ENCODE measurements around the gene USP47. TPM values are rescaled to one million over a fixed set of nuclear protein-coding genes. Genes with fewer than 3 reads are reported as not detected.

USP47 gene
- total RNA-seq, 1 donor from 2014 or later, result 54.0 TPM

DNA sequence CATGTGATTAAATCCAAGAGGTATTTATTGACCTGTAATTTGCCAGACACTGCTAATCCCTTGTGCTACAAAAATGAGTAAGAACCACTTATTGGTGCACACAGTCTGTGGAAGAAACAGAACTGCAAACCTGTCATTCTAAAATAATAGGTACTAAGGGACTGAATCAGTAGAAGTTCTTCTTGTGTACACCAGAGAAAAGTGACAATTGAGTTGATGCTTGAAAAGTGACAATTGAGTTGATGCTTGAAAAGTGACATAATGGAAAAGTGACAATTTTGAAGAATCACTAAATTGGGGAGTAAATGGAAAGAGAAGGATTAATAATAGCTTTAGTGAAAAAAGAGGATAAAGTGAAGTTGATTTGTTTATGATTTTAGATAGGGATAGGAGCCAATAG lies 110.3 kb downstream of the USP47 start:
- TF ChIP-seq, protein P1, sequence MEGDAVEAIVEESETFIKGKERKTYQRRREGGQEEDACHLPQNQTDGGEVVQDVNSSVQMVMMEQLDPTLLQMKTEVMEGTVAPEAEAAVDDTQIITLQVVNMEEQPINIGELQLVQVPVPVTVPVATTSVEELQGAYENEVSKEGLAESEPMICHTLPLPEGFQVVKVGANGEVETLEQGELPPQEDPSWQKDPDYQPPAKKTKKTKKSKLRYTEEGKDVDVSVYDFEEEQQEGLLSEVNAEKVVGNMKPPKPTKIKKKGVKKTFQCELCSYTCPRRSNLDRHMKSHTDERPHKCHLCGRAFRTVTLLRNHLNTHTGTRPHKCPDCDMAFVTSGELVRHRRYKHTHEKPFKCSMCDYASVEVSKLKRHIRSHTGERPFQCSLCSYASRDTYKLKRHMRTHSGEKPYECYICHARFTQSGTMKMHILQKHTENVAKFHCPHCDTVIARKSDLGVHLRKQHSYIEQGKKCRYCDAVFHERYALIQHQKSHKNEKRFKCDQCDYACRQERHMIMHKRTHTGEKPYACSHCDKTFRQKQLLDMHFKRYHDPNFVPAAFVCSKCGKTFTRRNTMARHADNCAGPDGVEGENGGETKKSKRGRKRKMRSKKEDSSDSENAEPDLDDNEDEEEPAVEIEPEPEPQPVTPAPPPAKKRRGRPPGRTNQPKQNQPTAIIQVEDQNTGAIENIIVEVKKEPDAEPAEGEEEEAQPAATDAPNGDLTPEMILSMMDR (IDR thresholded peaks at IDR 0.05; ENCODE audit: insufficient read depth, low read length, severe bottlenecking), result no peak
- H3K4me3 ChIP-seq (ENCODE audit: low read depth, low read length), result no peak overlapping the region
- H3K27me3 ChIP-seq (ENCODE audit: control insufficient read depth, insufficient read depth, low read length), result no peaks in the 10 kb centered on the region
- H3K36me3 ChIP-seq (ENCODE audit: control insufficient read depth, insufficient read depth, low read length), result peaks cover 5% of the 10 kb centered on the region
- FAIRE-seq (no peak), DNase-seq (ENCODE audit: low read depth) (no peak)

DNA sequence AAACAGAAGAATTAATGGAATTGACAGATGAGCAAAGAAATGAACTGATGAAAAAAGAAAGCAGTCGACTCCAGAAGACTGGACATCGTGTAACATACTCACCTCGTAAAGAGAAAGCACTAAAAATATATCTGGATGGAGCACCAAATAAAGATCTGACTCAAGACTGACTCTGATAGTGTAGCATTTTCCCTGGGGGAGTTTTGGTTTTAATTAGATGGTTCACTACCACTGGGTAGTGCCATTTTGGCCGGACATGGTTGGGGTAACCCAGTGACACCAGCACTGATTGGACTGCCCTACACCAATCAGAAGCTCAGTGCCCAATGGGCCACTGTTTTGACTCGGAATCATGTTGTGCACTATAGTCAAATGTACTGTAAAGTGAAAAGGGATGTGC lies 114.2 kb downstream of the USP47 start:
- Histone ChIP-seq H3K4me3 (ENCODE audit: low read depth, low read length) (no peak overlapping the region), H3K36me3 (ENCODE audit: control insufficient read depth, insufficient read depth, low read length) (peaks cover 3% of the 10 kb centered on the region), H3K27me3 (ENCODE audit: control insufficient read depth, insufficient read depth, low read length) (no peaks in the 10 kb centered on the region)
- TF ChIP-seq, protein P1 (IDR thresholded peaks at IDR 0.05; ENCODE audit: insufficient read depth, low read length, severe bottlenecking), result no peak
- no peak for DNase-seq (ENCODE audit: low read depth)
- no peak for FAIRE-seq

DNA sequence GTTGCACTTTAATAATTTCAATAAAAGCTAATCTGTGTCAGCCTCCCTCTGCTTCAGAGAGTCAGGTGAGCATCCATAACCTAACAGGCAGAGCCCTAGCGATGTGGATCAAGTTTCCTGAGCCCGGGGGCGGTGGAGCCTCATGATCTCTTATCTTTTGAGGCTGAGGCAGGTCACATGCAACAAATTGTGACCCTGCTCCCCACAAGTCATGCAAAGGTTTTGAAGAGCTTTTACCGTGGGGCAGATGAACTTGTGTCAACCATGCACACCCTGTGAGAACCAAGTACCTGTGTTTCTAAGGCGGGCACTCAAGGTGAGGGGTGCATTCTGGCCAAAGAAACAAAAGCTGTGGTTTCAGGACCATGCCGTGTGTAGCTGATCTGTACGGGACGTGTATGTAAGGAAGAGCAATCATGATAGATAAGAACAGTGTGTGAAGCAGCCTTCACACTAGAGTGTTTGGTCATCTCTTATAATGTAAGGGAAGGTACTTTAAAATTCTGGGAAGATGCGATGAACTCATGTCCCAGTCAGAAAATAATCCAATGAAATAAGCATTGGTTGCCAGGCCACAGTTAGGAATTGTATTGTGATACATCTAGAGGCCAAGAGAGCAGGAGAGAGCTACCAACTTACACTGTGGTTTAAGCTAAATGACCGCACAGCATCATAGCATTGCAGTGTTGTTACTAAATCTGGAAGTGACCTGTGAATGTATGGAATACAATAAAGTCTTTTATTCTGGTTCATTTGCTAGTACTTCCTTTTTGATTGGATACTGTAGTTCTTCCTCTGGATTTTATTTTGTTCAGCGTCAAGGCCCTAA lies 116.8 kb downstream of the USP47 start:
- TF ChIP-seq, protein P1 (IDR thresholded peaks at IDR 0.05; ENCODE audit: insufficient read depth, low read length, severe bottlenecking), result no peak
- Histone ChIP-seq H3K36me3 (ENCODE audit: control insufficient read depth, insufficient read depth, low read length) (no peaks in the 10 kb centered on the region), H3K27me3 (ENCODE audit: control insufficient read depth, insufficient read depth, low read length) (no peaks in the 10 kb centered on the region), H3K4me3 (ENCODE audit: low read depth, low read length) (no peak overlapping the region)
- DNase-seq (ENCODE audit: low read depth) (no peak), FAIRE-seq (no peak)

DNA sequence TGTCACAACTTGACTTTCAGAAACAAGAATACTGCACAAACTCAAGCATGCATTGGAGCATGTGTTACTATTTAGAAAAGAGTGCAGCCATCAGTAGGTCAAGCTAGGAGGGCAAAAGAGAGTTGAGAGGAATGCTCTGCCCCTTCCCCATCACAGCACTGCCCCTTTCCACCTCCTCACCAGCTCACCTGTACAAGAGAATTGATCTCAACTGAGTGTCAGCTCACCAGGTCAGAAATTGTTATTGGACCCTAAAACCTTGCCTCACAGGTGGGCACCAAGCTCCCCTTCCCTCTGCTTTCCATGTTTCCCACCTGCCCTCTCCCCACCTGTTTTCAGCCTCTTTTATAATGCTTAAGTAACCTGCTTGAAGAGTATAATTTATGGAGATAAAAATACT lies 117.8 kb downstream of the USP47 start:
- TF ChIP-seq, protein P1 (IDR thresholded peaks at IDR 0.05; ENCODE audit: insufficient read depth, low read length, severe bottlenecking), result no peak
- DNase-seq (ENCODE audit: low read depth) (no peak), FAIRE-seq (no peak)
- H3K4me3 ChIP-seq (ENCODE audit: low read depth, low read length), result no peak overlapping the region
- H3K27me3 ChIP-seq (ENCODE audit: control insufficient read depth, insufficient read depth, low read length), result no peaks in the 10 kb centered on the region
- no peaks in the 10 kb centered on the region for H3K36me3 ChIP-seq (ENCODE audit: control insufficient read depth, insufficient read depth, low read length)

DNA sequence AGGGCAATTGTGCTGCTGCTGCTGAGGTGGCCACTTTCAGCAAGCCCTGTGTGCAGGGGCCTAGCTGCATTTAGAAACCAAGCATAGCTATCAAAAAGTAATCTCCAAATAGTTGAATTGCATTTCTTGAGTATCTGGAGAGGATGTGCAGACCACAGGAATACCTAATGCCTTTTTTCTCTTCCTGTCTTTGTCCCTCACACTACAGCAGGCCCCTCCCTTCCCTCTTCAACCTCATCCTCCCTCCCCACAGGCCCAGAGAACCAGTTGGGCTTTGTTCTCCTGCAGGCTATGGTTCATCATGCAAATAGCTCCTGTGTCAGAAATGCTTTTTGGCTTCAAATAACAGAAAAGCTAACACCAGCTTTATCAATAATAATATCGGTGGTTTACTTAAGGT lies 118.9 kb downstream of the USP47 start:
- no peak for FAIRE-seq
- Histone ChIP-seq H3K36me3 (ENCODE audit: control insufficient read depth, insufficient read depth, low read length) (no peaks in the 10 kb centered on the region), H3K4me3 (ENCODE audit: low read depth, low read length) (no peak overlapping the region), H3K27me3 (ENCODE audit: control insufficient read depth, insufficient read depth, low read length) (no peaks in the 10 kb centered on the region)
- TF ChIP-seq, protein P1 (IDR thresholded peaks at IDR 0.05; ENCODE audit: insufficient read depth, low read length, severe bottlenecking), result no peak
- no peak for DNase-seq (ENCODE audit: low read depth)

Measured in bronchial epithelial cell (primary cell).